ENCODE measurements around the gene C16orf89. TPM values are rescaled to one million over a fixed set of nuclear protein-coding genes. Genes with fewer than 3 reads are reported as not detected.

The C16orf89 gene
- total and polyA plus RNA-seq, 2 donors (not counting 1 experiment from before 2014, with no cell fraction given): not detected

GRCh38 chr16:5003211-5003610 is 62.5 kb downstream of the C16orf89 start:
- Histone ChIP-seq H3K27me3 (replicated peaks in 1 of 4; ENCODE audit: control extremely low read depth in 1 of 4, control insufficient read depth in 3 of 4, insufficient read depth in 4 of 4, low read length in 3 of 4) (peaks cover 0 to 8% (median 0%) of the 10 kb centered on the region in 4 experiments), H3K79me2 (ENCODE audit: control insufficient read depth, insufficient read depth, low read length) (no peaks in the 10 kb centered on the region), H3K4me3 (ENCODE audit: control extremely low read depth in 1 of 5, extremely low read depth in 1 of 5, insufficient read depth in 1 of 5, low read depth in 2 of 5, low read length in 4 of 5) (no peak overlapping the region), H3K4me2 (replicated peaks; ENCODE audit: low read depth, low read length, poor library complexity, severe bottlenecking) (no peak overlapping the region), H3K4me1 (ENCODE audit: control insufficient read depth in 2 of 2, insufficient read depth in 2 of 2, low read length in 2 of 2) (no peaks in the 10 kb centered on the region), H3K9ac (ENCODE audit: low read length) (no peak overlapping the region), H3K27ac (ENCODE audit: low read length in 2 of 2) (no peak overlapping the region), H3K9me3 (ENCODE audit: control extremely low read depth in 1 of 3, control insufficient read depth in 2 of 3, insufficient read depth in 1 of 3, low read length in 2 of 3) (no peaks in the 10 kb centered on the region), H3K36me3 (replicated peaks in 1 of 2; ENCODE audit: control extremely low read depth in 1 of 2, control insufficient read depth in 1 of 2, extremely low read depth in 1 of 2, insufficient read depth in 2 of 2, low read length in 1 of 2) (no peaks in the 10 kb centered on the region), H4K20me1 (ENCODE audit: control insufficient read depth, insufficient read depth, low read length, poor library complexity, severe bottlenecking) (no peaks in the 10 kb centered on the region), H2AFZ (ENCODE audit: insufficient read depth, low read depth, low read length, poor library complexity, severe bottlenecking) (no peak overlapping the region)
- H3K27ac Mint-ChIP-seq: no peak overlapping the region
- ChIA-PET CTCF (no interaction called here), POLR2A (no interaction called here)
- ATAC-seq (ENCODE audit: low read depth) (no peak), DNase-seq (no peak)
- no peak overlapping the region for H3K4me3 Mint-ChIP-seq
- H3K4me1 Mint-ChIP-seq: peaks cover 2% of the 10 kb centered on the region
- intact Hi-C loops (cut with micrococcal nuclease): no loop called here
- H3K9me3 Mint-ChIP-seq (ENCODE audit: insufficient read depth): no peaks in the 10 kb centered on the region
- TF ChIP-seq EZH2 (IDR thresholded peaks at IDR 0.05; ENCODE audit: borderline replicate concordance, insufficient read depth, low read depth, low read length, poor library complexity, severe bottlenecking) (no peak), CTCF (IDR thresholded peaks at IDR 0.05) (no peak)
- peaks cover 17% of the 10 kb centered on the region for H3K27me3 Mint-ChIP-seq
- 95% methylated on average over 6 of the region's 12 CpGs for WGBS (ENCODE audit: insufficient coverage)

- no peak overlapping the region for H3K4me2 ChIP-seq (replicated peaks; ENCODE audit: low read depth, low read length, poor library complexity, severe bottlenecking)
- no peak overlapping the region for H3K4me3 Mint-ChIP-seq
- ChIA-PET CTCF (no interaction called here), POLR2A (no interaction called here)
- no peak overlapping the region for H3K27ac ChIP-seq (ENCODE audit: low read length in 2 of 2)
- H3K4me1 ChIP-seq (ENCODE audit: control insufficient read depth in 2 of 2, insufficient read depth in 2 of 2, low read length in 2 of 2): no peaks in the 10 kb centered on the region
- H3K4me1 Mint-ChIP-seq: peaks cover 2% of the 10 kb centered on the region
- intact Hi-C loops (cut with micrococcal nuclease): no loop called here
- no peaks in the 10 kb centered on the region for H4K20me1 ChIP-seq (ENCODE audit: control insufficient read depth, insufficient read depth, low read length, poor library complexity, severe bottlenecking)
- DNase-seq: no peak
- no peak for ATAC-seq (ENCODE audit: low read depth)
- no peak overlapping the region for H3K4me3 ChIP-seq (ENCODE audit: control extremely low read depth in 1 of 5, extremely low read depth in 1 of 5, insufficient read depth in 1 of 5, low read depth in 2 of 5, low read length in 4 of 5)
- no peaks in the 10 kb centered on the region for H3K36me3 ChIP-seq (replicated peaks in 1 of 2; ENCODE audit: control extremely low read depth in 1 of 2, control insufficient read depth in 1 of 2, extremely low read depth in 1 of 2, insufficient read depth in 2 of 2, low read length in 1 of 2)
- no peak overlapping the region for H3K27ac Mint-ChIP-seq
- TF ChIP-seq CTCF (IDR thresholded peaks at IDR 0.05) (no peak), EZH2 (IDR thresholded peaks at IDR 0.05; ENCODE audit: borderline replicate concordance, insufficient read depth, low read depth, low read length, poor library complexity, severe bottlenecking) (no peak)
- no peaks in the 10 kb centered on the region for H3K9me3 ChIP-seq (ENCODE audit: control extremely low read depth in 1 of 3, control insufficient read depth in 2 of 3, insufficient read depth in 1 of 3, low read length in 2 of 3)
- H3K27me3 Mint-ChIP-seq: peaks cover 17% of the 10 kb centered on the region
- 80% methylated on average over 2 of the region's 3 CpGs for WGBS (ENCODE audit: insufficient coverage)
- H3K9me3 Mint-ChIP-seq (ENCODE audit: insufficient read depth): no peaks in the 10 kb centered on the region
- H3K9ac ChIP-seq (ENCODE audit: low read length): no peak overlapping the region
- no peaks in the 10 kb centered on the region for H3K79me2 ChIP-seq (ENCODE audit: control insufficient read depth, insufficient read depth, low read length)
- peaks cover 0 to 8% (median 0%) of the 10 kb centered on the region in 4 experiments for H3K27me3 ChIP-seq (replicated peaks in 1 of 4; ENCODE audit: control extremely low read depth in 1 of 4, control insufficient read depth in 3 of 4, insufficient read depth in 4 of 4, low read length in 3 of 4)
- H2AFZ ChIP-seq (ENCODE audit: insufficient read depth, low read depth, low read length, poor library complexity, severe bottlenecking): no peak overlapping the region
Observed at GRCh38 chr16:5002699-5003143, 63.0 kb downstream of the C16orf89 start.

Measured in B cell (primary cell).